Neural cell (in vitro differentiated cells): ENCODE data around the gene ARMH3.

ENCODE experiments used
- CTCF ChIP-seq: fragments of 450-650 bp; IDR thresholded peaks from 2 replicates; pipeline ENCODE4 v1.5.1; 2014; ENCODE audit warnings: antibody characterized with exemption, mild to moderate bottlenecking, moderate library complexity; ENCODE audit not compliant: poor library complexity, severe bottlenecking
- EP300 ChIP-seq: fragments of 450-650 bp; conservative IDR thresholded peaks from 2 replicates; pipeline ENCODE4 v1.6.1; 2014; ENCODE audit warnings: antibody characterized with exemption, mild to moderate bottlenecking, moderate library complexity; ENCODE audit not compliant: poor library complexity, severe bottlenecking
- EZH2 ChIP-seq: fragments of 200-600, 300-800 bp; shearing (Covaris generic), sonication (generic); IDR thresholded peaks from 2 replicates; pipeline ENCODE4 v1.6.1; 2014; ENCODE audit warnings: antibody characterized with exemption, low read length, borderline replicate concordance, mild to moderate bottlenecking; ENCODE audit not compliant: insufficient read depth, poor library complexity, severe bottlenecking
- POLR2AphosphoS5 ChIP-seq: IDR thresholded peaks from 2 replicates; pipeline ENCODE4 v1.6.1; 2012
- RAD21 ChIP-seq: fragments of 450-650 bp; conservative IDR thresholded peaks from 2 replicates; pipeline ENCODE4 v1.6.1; 2014; ENCODE audit warnings: antibody characterized with exemption, mild to moderate bottlenecking, moderate library complexity
- SMC3 ChIP-seq: fragments of 450-650 bp; conservative IDR thresholded peaks from 2 replicates; pipeline ENCODE4 v1.6.1; 2014; ENCODE audit warnings: antibody characterized with exemption, mild to moderate bottlenecking, moderate library complexity; ENCODE audit not compliant: poor library complexity
- TAF1 ChIP-seq: IDR thresholded peaks from 2 replicates; pipeline ENCODE4 v1.6.1; 2012; ENCODE audit warnings: low read depth
- TF ChIP-seq, protein P1 (sequence below): IDR thresholded peaks from 2 replicates; pipeline ENCODE4 v1.6.1; 2012; ENCODE audit warnings: borderline replicate concordance

DNA sequence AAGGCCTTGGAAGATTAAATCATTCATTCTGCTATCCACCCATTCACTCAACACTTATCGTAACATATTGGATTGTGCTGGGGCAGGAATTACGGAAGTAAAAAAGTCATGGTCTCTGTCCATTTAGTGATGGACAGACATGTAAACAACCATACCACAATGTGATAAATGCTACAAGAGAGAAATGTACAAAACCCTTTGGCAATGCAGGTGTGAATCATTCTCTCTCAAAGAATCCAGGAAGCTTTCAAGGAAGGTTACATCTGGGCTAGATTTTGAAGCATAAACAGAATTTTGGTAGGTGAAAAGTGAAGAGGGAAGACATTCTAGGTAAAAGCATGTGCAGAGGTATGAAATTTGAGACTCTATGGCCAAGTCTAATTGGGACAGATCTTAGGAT is 150.7 kb downstream of the ARMH3 start:
- no peak for TF ChIP-seq CTCF
- no peak for TF ChIP-seq RAD21
- TF ChIP-seq EP300: no peak
- no peak for TF ChIP-seq EZH2
- TF ChIP-seq POLR2AphosphoS5: no peak
- no peak for TF ChIP-seq SMC3
- no peak for TF ChIP-seq TAF1
- TF ChIP-seq, protein P1, sequence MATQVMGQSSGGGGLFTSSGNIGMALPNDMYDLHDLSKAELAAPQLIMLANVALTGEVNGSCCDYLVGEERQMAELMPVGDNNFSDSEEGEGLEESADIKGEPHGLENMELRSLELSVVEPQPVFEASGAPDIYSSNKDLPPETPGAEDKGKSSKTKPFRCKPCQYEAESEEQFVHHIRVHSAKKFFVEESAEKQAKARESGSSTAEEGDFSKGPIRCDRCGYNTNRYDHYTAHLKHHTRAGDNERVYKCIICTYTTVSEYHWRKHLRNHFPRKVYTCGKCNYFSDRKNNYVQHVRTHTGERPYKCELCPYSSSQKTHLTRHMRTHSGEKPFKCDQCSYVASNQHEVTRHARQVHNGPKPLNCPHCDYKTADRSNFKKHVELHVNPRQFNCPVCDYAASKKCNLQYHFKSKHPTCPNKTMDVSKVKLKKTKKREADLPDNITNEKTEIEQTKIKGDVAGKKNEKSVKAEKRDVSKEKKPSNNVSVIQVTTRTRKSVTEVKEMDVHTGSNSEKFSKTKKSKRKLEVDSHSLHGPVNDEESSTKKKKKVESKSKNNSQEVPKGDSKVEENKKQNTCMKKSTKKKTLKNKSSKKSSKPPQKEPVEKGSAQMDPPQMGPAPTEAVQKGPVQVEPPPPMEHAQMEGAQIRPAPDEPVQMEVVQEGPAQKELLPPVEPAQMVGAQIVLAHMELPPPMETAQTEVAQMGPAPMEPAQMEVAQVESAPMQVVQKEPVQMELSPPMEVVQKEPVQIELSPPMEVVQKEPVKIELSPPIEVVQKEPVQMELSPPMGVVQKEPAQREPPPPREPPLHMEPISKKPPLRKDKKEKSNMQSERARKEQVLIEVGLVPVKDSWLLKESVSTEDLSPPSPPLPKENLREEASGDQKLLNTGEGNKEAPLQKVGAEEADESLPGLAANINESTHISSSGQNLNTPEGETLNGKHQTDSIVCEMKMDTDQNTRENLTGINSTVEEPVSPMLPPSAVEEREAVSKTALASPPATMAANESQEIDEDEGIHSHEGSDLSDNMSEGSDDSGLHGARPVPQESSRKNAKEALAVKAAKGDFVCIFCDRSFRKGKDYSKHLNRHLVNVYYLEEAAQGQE: no peak
